Measurements from ENCODE around the gene HNRNPL.
"Not testable (repeated sequence)": the region's sequence is repeated elsewhere in the genome, so short reads cannot be mapped to it uniquely, and the experiment has no call there.

HNRNPL gene

GRCh38 chr19:38796154-38796553, 53.6 kb downstream of the HNRNPL start:
- DNase-seq (ENCODE audit: low read depth), result no peak
- H3K4me3 ChIP-seq (ENCODE audit: low read length), result no peak overlapping the region
- TF ChIP-seq CTCF (conservative IDR thresholded peaks at IDR 0.05; ENCODE audit: low read length), result no peak

DNA sequence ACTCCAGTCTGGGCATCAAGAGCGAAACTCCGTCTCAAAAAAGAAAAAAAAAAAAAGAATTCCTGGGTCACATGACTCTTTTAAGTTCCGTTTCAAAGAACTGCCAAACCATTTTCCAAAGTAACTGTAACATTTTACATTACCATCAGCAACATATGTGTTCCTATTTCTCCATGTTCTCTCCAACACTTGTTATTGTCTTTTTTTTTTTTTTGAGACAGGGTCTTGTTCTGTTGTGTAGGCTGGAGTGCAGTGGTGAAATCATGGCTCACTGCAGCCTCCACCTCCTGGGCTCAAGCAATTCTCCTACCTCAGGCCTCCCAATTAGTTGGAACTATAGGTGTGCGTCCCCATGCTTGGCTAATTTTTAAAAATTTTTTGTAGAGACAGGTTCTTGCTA, 54.2 kb downstream of the HNRNPL start:
- TF ChIP-seq CTCF (conservative IDR thresholded peaks at IDR 0.05; ENCODE audit: low read length), result no peak

DNA sequence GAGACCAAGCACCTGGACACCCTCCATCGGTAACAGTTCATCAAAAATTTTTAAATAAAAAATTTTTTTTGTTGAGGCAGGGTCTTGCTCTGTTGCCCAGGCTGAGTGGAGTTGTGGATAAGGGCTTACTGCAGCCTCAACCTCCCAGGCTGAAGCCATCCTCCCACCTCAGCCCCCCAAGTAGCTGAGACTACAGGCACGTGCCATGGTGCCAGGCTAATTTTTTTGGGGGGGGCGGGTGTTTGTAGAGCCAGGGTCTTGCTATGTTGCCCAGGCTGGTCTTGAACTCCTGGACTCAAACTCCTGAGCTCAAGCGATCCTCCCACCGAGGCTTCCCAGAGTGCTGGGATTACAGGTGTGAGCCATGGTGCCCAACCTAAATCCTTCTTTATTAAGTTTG, 56.1 kb downstream of the HNRNPL start:
- no peak for DNase-seq (ENCODE audit: low read depth)
- no peak for TF ChIP-seq CTCF (conservative IDR thresholded peaks at IDR 0.05; ENCODE audit: low read length)
- no peak overlapping the region for H3K4me3 ChIP-seq (ENCODE audit: low read length)

More for the DNA sequence above, 54.2 kb downstream of the HNRNPL start:
- no peak overlapping the region for H3K4me3 ChIP-seq (ENCODE audit: low read length)
- DNase-seq (ENCODE audit: low read depth), result no peak

DNA sequence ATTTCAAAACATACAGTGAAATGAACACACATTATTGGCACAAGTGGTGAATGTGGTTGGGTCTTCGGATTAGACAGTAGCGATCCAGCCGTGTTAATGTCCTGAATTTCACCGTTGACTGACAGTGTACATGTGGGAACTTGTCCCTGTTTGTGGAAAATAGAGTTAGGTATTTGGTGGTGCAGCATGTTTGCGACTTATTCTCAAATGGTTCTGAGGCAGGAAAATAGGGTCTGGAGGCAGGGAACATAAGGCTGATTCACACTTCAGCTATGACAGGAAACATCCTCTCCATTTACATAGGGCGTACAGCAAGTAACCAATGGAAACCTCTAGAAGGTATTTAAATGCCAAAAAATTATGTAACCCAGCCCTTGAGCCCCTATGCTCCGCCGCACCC, 56.6 kb downstream of the HNRNPL start:
- no peak overlapping the region for H3K4me3 ChIP-seq (ENCODE audit: low read length)
- peak; percentile 41 for DNase-seq (ENCODE audit: low read depth)
- no peak for TF ChIP-seq CTCF (conservative IDR thresholded peaks at IDR 0.05; ENCODE audit: low read length)

DNA sequence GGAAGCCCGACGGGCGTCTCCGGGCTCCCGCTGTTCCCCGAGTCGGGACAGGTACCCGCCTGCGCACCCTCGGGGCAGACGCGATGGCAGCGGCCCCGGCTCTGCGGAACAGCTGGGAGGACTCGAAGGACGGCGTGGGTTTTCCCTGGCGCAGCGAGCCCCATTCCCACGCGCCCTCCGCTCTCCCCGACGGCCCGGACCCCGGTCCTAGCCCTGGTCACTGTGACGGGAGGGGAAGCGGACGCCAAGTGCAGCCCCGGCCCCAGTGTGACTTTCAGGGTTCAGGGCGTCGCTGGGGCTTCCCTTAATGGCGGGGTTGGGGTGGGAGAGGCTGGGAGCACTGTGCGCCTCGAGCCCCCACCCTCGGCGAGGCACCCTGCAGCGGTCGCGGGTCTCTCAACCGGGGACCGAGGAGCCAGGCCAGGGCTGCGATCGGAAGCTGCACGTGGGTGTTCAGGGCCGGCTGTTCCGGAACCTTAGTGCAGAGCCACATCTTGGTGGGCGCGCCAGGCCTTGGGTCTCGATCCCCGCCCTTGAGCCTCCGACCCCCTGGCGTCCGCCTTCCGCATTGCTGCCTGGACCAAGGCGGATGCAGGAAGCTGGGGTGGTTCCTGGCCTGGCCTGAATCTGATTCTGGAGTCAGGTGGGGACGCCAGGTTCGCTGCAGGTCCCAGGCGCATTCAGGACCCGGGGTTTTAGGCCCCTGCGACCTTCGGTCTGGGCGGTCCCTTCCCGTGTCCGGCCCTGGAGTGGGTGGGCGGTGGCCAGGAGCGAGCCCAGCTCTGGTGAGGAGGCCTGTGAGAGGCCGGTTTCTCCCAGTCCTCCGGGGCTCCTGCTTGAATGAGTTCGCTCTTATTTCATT, 57.3 kb downstream of the HNRNPL start:
- DNase-seq (ENCODE audit: low read depth), result no peak
- no peak overlapping the region for H3K4me3 ChIP-seq (ENCODE audit: low read length)
- peak; percentile 38 for TF ChIP-seq CTCF (conservative IDR thresholded peaks at IDR 0.05; ENCODE audit: low read length)

GRCh38 chr19:38791451-38792064, 58.2 kb downstream of the HNRNPL start:
- H3K4me3 ChIP-seq (ENCODE audit: low read length), result peak overlapping the region; percentile 33
- DNase-seq (ENCODE audit: low read depth), result not testable (repeated sequence)

GRCh38 chr19:38790507-38791403, 59.0 kb downstream of the HNRNPL start:
- H3K4me3 ChIP-seq (ENCODE audit: low read length), result peak overlapping the region; percentile 33
- not testable (repeated sequence) for DNase-seq (ENCODE audit: low read depth)
